BLaER1 (cell line): ENCODE results near the gene SLCO1C1.

Experiments used
- H3K27ac ChIP-seq: shearing (Covaris generic); formaldehyde crosslinking; 2 replicates; pipeline ENCODE4 v1.8.1; 2022
- H3K27me3 ChIP-seq: shearing (Covaris generic); formaldehyde crosslinking; 2 replicates; pipeline ENCODE4 v1.8.1; 2022
- H3K36me3 ChIP-seq: shearing (Covaris generic); formaldehyde crosslinking; 2 replicates; pipeline ENCODE4 v1.8.1; 2022
- H3K4me1 ChIP-seq: shearing (Covaris generic); formaldehyde crosslinking; 2 replicates; pipeline ENCODE4 v1.8.1; 2022
- H3K4me2 ChIP-seq: shearing (Covaris generic); formaldehyde crosslinking; 2 replicates; pipeline ENCODE4 v1.8.1; 2022
- H3K4me3 ChIP-seq: shearing (Covaris generic); formaldehyde crosslinking; 2 replicates; pipeline ENCODE4 v1.8.1; 2022
- H3K9ac ChIP-seq: shearing (Covaris generic); formaldehyde crosslinking; 2 replicates; pipeline ENCODE4 v1.8.1; 2022
- H3K9me3 ChIP-seq: shearing (Covaris generic); formaldehyde crosslinking; 2 replicates; pipeline ENCODE4 v1.8.1; 2022
- H4K20me1 ChIP-seq: shearing (Covaris generic); formaldehyde crosslinking; 2 replicates; pipeline ENCODE4 v1.8.1; 2022
- Cebpa-rat ChIP-seq: shearing (Covaris generic); IDR thresholded peaks from 2 replicates; pipeline ENCODE4 v1.8.1; 2022

The SLCO1C1 gene, protein sequence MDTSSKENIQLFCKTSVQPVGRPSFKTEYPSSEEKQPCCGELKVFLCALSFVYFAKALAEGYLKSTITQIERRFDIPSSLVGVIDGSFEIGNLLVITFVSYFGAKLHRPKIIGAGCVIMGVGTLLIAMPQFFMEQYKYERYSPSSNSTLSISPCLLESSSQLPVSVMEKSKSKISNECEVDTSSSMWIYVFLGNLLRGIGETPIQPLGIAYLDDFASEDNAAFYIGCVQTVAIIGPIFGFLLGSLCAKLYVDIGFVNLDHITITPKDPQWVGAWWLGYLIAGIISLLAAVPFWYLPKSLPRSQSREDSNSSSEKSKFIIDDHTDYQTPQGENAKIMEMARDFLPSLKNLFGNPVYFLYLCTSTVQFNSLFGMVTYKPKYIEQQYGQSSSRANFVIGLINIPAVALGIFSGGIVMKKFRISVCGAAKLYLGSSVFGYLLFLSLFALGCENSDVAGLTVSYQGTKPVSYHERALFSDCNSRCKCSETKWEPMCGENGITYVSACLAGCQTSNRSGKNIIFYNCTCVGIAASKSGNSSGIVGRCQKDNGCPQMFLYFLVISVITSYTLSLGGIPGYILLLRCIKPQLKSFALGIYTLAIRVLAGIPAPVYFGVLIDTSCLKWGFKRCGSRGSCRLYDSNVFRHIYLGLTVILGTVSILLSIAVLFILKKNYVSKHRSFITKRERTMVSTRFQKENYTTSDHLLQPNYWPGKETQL

DNA sequence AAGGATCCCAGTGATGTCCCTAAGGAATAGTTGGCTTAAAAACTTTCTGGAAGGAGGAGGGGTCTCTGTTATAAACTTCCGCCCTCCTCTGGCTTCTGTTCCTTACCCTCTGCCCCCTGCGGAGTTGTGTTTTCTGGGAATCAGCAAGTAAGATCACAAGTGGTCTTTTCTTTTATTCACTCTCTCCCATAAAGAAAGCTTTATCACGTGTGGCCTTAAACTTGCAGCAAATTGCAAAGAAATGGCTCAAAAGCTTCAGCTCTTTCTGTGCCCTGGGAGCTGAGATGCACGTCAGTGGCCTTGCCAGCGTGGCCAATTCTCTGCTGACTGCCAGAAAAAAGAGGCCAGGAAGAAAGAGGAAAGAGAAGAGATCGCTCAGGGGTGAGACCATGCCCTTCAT, at the start of gene SLCO1C1:
SLCO1C1 (plus strand) TSS at position 101 of the 400 bp plus-strand sequence. CDS start 4,245 bp downstream, outside the sequence.
- Histone ChIP-seq H3K4me2 (no peak within 1 kb of the TSS), H4K20me1 (no peaks in the 10 kb centered on the region), H3K4me3 (no peak within 1 kb of the TSS), H3K4me1 (no peaks in the 10 kb centered on the region), H3K27ac (no peak within 1 kb of the TSS), H3K9me3 (no peaks in the 10 kb centered on the region), H3K9ac (no peak within 1 kb of the TSS), H3K36me3 (no peaks in the 10 kb centered on the region), H3K27me3 (no peaks in the 10 kb centered on the region)
- TF ChIP-seq Cebpa-rat: no peak

- no peak overlapping the region for H3K4me2 ChIP-seq
- H4K20me1 ChIP-seq: no peaks in the 10 kb centered on the region
- no peaks in the 10 kb centered on the region for H3K9me3 ChIP-seq
- H3K27me3 ChIP-seq: no peaks in the 10 kb centered on the region
- no peak overlapping the region for H3K4me3 ChIP-seq
- no peak for TF ChIP-seq Cebpa-rat
- H3K4me1 ChIP-seq: no peaks in the 10 kb centered on the region
- no peak overlapping the region for H3K9ac ChIP-seq
- H3K36me3 ChIP-seq: no peaks in the 10 kb centered on the region
- H3K27ac ChIP-seq: no peak overlapping the region
Observed at GRCh38 chr12:20646239-20646827, 48.8 kb upstream of the SLCO1C1 start.

- H3K36me3 ChIP-seq: no peaks in the 10 kb centered on the region
Observed at GRCh38 chr12:20653871-20654270, 41.3 kb upstream of the SLCO1C1 start.

GRCh38 chr12:20656600-20656999, 38.5 kb upstream of the SLCO1C1 start:
- Histone ChIP-seq H3K4me2 (no peak overlapping the region), H3K9me3 (peaks cover 22% of the 10 kb centered on the region), H3K9ac (no peak overlapping the region), H3K27me3 (no peaks in the 10 kb centered on the region), H3K36me3 (no peaks in the 10 kb centered on the region), H3K4me1 (no peaks in the 10 kb centered on the region), H3K4me3 (no peak overlapping the region), H3K27ac (no peak overlapping the region), H4K20me1 (no peaks in the 10 kb centered on the region)
- TF ChIP-seq Cebpa-rat: no peak

More at GRCh38 chr12:20653871-20654270, 41.3 kb upstream of the SLCO1C1 start:
- Histone ChIP-seq H3K9me3 (no peaks in the 10 kb centered on the region), H3K9ac (no peak overlapping the region), H4K20me1 (no peaks in the 10 kb centered on the region), H3K27me3 (no peaks in the 10 kb centered on the region), H3K4me3 (no peak overlapping the region), H3K4me1 (no peaks in the 10 kb centered on the region), H3K27ac (no peak overlapping the region), H3K4me2 (no peak overlapping the region)
- TF ChIP-seq Cebpa-rat: no peak

GRCh38 chr12:20657496-20657895, 37.6 kb upstream of the SLCO1C1 start:
- Histone ChIP-seq H4K20me1 (no peaks in the 10 kb centered on the region), H3K4me1 (no peaks in the 10 kb centered on the region), H3K27me3 (no peaks in the 10 kb centered on the region), H3K9me3 (peaks cover 31% of the 10 kb centered on the region), H3K36me3 (no peaks in the 10 kb centered on the region), H3K9ac (no peak overlapping the region), H3K4me3 (no peak overlapping the region), H3K4me2 (no peak overlapping the region), H3K27ac (no peak overlapping the region)
- no peak for TF ChIP-seq Cebpa-rat

DNA sequence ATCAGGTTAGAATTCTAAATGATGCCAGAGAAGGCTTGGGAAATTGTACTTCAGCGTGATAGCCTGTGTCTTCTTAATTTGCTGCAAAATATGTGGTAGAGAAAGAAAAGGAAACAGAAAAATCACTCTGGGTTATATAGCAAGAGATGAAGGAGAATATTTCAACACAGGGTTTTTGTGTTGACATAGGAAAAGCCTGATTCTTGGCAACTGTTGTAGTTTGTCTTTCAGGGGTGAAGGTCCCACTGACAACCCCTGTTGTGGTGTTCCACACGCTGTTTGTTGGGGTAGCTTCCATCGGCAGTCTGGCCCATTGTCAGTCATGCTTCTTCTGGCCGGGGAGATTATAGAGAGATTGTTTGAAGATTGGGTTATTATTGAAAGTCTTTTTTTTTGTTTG, 13.8 kb upstream of the SLCO1C1 start:
- Histone ChIP-seq H4K20me1 (no peaks in the 10 kb centered on the region), H3K27me3 (no peaks in the 10 kb centered on the region), H3K27ac (no peak overlapping the region), H3K36me3 (no peaks in the 10 kb centered on the region), H3K9ac (no peak overlapping the region), H3K4me1 (peaks cover 11% of the 10 kb centered on the region; the same call in 1 of the 2 replicates), H3K4me3 (no peak overlapping the region), H3K4me2 (no peak overlapping the region), H3K9me3 (peaks cover 8% of the 10 kb centered on the region; the same call in 1 of the 2 replicates)
- TF ChIP-seq Cebpa-rat: no peak

DNA sequence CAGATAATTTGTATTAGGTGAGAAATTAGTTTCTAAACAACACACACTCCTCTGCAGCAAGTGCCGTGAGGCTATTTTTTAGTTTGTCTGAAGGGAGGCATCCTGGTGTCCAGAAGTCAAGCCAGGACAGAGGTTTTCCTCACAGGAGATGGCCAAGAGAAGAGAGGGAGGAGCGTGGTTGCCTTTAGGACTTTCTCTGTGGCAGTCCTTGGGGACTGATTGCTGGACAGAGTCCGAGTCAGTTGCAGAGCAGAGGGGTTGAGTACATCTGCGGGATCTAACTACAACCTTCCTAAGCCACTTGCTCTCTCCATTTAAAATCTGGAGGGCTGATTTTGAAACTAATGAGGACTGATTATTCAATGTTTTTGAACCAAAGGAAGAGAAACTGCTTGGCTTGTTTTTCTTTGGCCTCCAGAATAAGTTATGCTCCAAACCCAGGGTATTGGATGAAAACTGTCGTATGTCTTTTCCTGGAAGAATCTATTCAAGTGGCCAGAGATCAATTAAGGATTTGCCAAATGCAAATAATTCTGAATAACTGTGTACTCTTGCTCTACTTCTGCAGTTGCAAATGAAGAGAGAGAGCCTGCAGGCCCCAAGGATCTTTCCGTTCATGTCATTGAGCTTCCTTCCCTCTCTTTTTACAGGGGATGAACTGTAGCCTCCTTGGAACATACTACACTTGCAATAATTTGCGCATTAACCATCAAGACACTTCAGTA, 1.2 kb downstream of the SLCO1C1 start:
- Histone ChIP-seq H3K9me3 (no peaks in the 10 kb centered on the region), H3K4me1 (no peaks in the 10 kb centered on the region), H3K4me3 (no peak overlapping the region), H3K9ac (no peak overlapping the region), H3K36me3 (no peaks in the 10 kb centered on the region), H3K4me2 (no peak overlapping the region), H3K27me3 (no peaks in the 10 kb centered on the region), H3K27ac (no peak overlapping the region), H4K20me1 (no peaks in the 10 kb centered on the region)
- TF ChIP-seq Cebpa-rat: no peak

GRCh38 chr12:20701106-20701505, 6.0 kb downstream of the SLCO1C1 start:
- Histone ChIP-seq H3K36me3 (no peaks in the 10 kb centered on the region), H3K27me3 (no peaks in the 10 kb centered on the region), H4K20me1 (no peaks in the 10 kb centered on the region), H3K4me2 (no peak overlapping the region), H3K4me1 (no peaks in the 10 kb centered on the region), H3K27ac (no peak overlapping the region), H3K9me3 (no peaks in the 10 kb centered on the region), H3K4me3 (no peak overlapping the region), H3K9ac (no peak overlapping the region)
- no peak for TF ChIP-seq Cebpa-rat

GRCh38 chr12:20704860-20705259, 9.7 kb downstream of the SLCO1C1 start:
- Histone ChIP-seq H3K9me3 (no peaks in the 10 kb centered on the region), H3K4me3 (no peak overlapping the region), H3K9ac (no peak overlapping the region), H4K20me1 (no peaks in the 10 kb centered on the region), H3K27me3 (no peaks in the 10 kb centered on the region), H3K27ac (no peak overlapping the region), H3K4me2 (no peak overlapping the region), H3K4me1 (no peaks in the 10 kb centered on the region), H3K36me3 (no peaks in the 10 kb centered on the region)
- no peak for TF ChIP-seq Cebpa-rat
